Germinal center (tissue), 1 donor: Measurements from ENCODE around the gene ERG.
A peak's percentile ranks its signal among the peaks of the same experiment; 100 is the strongest.

Experiments used
- DNase-seq: peaks from one replicate; pipeline ENCODE4 v3.0.0; 2012; ENCODE audit warnings: mixed read lengths, low spot score

ERG gene

GRCh38 chr21:38358098-38358497, 140.2 kb downstream of the ERG start:
- DNase-seq = no peak

- DNase-seq = no peak
Measured at GRCh38 chr21:38356883-38357625, 141.2 kb downstream of the ERG start.

- peak; percentile 76 for DNase-seq
Measured at GRCh38 chr21:38355992-38356781, 142.1 kb downstream of the ERG start.

GRCh38 chr21:38355353-38355752, 142.9 kb downstream of the ERG start:
- DNase-seq = no peak

GRCh38 chr21:38354746-38355145, 143.5 kb downstream of the ERG start:
- no peak for DNase-seq

- no peak for DNase-seq
Measured at GRCh38 chr21:38354231-38354630, 144.0 kb downstream of the ERG start.

- no peak for DNase-seq
Measured at GRCh38 chr21:38352536-38353219, 145.6 kb downstream of the ERG start.

GRCh38 chr21:38351961-38352521, 146.2 kb downstream of the ERG start:
- DNase-seq = no peak

GRCh38 chr21:38351176-38351959, 146.9 kb downstream of the ERG start:
- no peak for DNase-seq

- DNase-seq = no peak
Measured at GRCh38 chr21:38350684-38351083, 147.6 kb downstream of the ERG start.

GRCh38 chr21:38349977-38350376, 148.3 kb downstream of the ERG start:
- DNase-seq = no peak

- DNase-seq = no peak
Measured at GRCh38 chr21:38349111-38349746, 149.0 kb downstream of the ERG start.

GRCh38 chr21:38346286-38346685, 152.0 kb downstream of the ERG start:
- DNase-seq = no peak

GRCh38 chr21:38343691-38344090, 154.6 kb downstream of the ERG start:
- no peak for DNase-seq

- DNase-seq = no peak
Measured at GRCh38 chr21:38342739-38343138, 155.5 kb downstream of the ERG start.

GRCh38 chr21:38341546-38342012, 156.7 kb downstream of the ERG start:
- no peak for DNase-seq

GRCh38 chr21:38340131-38340530, 158.1 kb downstream of the ERG start:
- DNase-seq = no peak

- DNase-seq = no peak
Measured at GRCh38 chr21:38337793-38338192, 160.5 kb downstream of the ERG start.

- DNase-seq = no peak
Measured at GRCh38 chr21:38334866-38335265, 163.4 kb downstream of the ERG start.

GRCh38 chr21:38333301-38334272, 164.7 kb downstream of the ERG start:
- no peak for DNase-seq
